Erythroblast (primary cell): Measurements from ENCODE around the gene TPM1.
"Not testable (repeated sequence)": the region's sequence is repeated elsewhere in the genome, so short reads cannot be mapped to it uniquely, and the experiment has no call there.

Source experiments
- DNase-seq, 2 experiments: peaks; one replicate each; lab custom pipeline; 2025; lab: John Stamatoyannopoulos, UW
- GATA1 ChIP-seq: IDR thresholded peaks from 2 replicates; pipeline ENCODE4 v1.6.1; 2011; ENCODE audit warnings: low read depth, mild to moderate bottlenecking, control low read depth, low read length, moderate library complexity
- POLR2A ChIP-seq: IDR thresholded peaks from 2 replicates; pipeline ENCODE4 v1.6.1; 2011; ENCODE audit warnings: mild to moderate bottlenecking, low read length

TPM1 gene

GRCh38 chr15:63041974-63042876, at the start of gene TPM1:
Gene TPM1 (plus strand): TSS chr15:63042747. CDS start chr15:63042830, 83 bp downstream.
- DNase-seq, result peak in 1 of 2 experiments; percentile 16
- no peak for TF ChIP-seq GATA1
- no peak for TF ChIP-seq POLR2A

GRCh38 chr15:62993066-62993465, 49.5 kb upstream of the TPM1 start:
- no peak for DNase-seq
- TF ChIP-seq POLR2A, result no peak

DNA sequence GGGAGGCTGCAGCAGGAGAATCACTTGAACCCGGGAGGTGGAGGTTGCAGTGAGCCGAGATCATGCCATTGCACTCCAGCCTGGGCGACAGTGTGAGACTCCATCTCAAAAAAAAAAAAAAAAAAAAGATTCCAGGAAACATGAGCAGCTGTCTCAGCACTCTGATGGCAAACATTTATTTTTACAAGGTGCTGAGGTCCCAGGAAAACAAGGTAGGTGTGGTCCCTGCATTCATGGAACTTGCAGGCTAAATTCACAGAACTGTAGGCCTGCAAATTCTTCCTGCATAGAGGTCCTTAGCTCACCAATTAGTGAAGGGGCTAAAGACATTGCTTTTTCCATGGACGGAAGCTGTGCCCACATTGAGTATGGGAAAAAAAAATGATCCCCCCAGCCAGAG, 48.9 kb upstream of the TPM1 start:
- not testable (repeated sequence) for DNase-seq

DNA sequence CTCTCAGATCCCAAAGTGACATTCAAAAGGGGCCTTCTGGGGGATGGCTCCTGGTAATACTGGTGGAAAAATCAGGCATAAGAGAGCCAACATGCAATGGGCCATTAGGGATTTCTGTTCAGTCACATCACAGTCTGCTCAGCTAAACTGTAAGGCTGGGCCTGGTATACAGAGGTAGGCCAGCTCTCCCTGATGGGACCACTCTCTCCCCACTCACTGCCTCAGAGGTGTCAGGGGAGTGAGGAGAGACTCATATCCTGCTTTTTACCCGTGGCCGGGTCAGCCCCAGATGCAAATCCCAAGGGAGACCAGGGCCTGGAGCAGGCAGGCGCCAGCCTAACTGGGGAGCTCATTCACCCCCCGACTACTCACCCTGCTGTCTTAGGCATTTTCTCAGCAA, 48.1 kb upstream of the TPM1 start:
- DNase-seq, result no peak
- no peak for TF ChIP-seq POLR2A
- TF ChIP-seq GATA1, result no peak

DNA sequence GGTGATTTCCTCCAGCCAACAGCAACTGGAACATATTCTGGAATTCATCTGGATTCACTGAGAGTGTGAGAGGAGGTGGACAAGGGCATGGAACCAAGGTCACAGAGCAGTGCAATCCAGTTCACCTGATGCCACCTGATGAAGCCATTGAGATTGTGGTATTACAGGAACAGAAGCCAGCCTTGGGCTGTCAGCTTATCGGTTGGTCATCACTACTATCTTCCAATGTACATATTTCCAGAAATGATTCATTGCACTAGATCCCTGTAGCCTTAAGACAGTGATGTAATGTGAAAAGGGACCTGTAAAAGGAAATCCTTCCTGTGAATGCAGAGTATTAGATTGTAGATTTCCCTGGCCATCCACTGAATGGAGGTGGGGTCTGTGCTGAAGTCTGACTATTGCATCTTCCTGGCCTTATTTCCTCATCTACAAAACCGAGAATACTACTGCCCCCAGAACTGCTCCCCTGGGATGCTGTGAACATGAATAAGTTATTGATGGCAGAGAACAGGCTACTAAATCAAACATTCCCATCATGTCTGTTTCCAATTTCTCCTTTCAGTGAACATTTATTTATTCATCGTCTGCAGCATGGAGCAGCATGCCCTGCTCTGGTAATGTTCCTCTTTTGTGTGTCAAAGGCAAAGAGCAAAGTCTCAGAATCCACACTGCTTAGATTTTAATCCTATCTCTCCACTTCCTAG, 47.4 kb upstream of the TPM1 start:
- no peak for DNase-seq

GRCh38 chr15:62997441-62997840, 45.1 kb upstream of the TPM1 start:
- TF ChIP-seq GATA1, result no peak
- no peak for TF ChIP-seq POLR2A

More for the DNA sequence above, 47.4 kb upstream of the TPM1 start:
- TF ChIP-seq GATA1, result no peak
- TF ChIP-seq POLR2A, result no peak

DNA sequence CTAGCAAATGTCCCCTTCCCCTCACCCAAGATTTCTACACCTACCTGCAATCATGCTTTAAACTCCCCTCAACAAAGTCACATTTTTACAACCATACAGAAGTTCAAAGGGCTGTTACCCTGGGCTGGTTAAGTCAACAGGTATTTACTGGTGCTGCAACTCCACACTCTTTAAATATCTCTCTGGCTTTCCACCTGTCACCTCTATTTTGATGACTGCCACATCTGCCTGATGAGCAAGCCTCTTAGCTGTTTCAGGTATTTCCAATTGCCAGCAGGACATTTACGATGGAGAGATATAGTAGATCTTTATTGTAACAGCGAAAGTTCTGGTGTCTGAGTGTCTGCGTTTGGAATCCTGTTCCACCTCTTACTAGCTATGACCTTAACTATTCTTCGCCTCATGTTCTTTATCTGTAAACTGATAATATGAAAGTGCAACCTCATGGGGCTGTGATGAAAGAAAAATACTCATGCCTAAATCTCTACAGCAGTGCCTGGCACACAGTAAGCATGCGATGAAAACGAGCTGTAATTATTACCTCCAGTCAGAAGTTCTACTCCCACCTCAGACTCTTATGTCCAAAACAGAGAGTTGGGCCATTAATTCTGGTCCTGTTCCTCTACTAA, 44.2 kb upstream of the TPM1 start:
- TF ChIP-seq GATA1, result no peak
- no peak for TF ChIP-seq POLR2A
- DNase-seq, result no peak

More at GRCh38 chr15:62997441-62997840, 45.1 kb upstream of the TPM1 start:
- DNase-seq, result no peak

DNA sequence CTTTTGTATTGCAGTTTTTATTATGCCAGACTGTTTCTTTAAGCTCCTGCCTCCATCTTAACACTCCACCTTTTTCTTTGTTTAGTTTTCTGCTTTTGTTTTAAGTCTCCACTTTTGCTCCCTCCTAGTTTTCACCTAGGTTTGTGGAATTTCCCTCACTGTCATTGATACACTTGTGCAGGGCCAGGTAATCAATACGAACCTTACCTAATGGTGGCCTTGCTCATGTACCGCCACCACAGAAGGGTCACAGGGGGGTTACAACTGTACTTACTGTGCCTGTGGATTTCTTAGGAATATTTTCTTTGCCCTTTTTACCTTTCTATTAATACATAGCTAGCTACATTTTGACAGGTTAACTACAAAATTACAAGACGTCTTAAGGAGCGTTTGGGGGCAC, 43.4 kb upstream of the TPM1 start:
- DNase-seq, result no peak
- TF ChIP-seq POLR2A (no peak), GATA1 (no peak)

- DNase-seq, result no peak
- TF ChIP-seq POLR2A (no peak), GATA1 (no peak)
Observed at GRCh38 chr15:62999923-63000561, 42.5 kb upstream of the TPM1 start.

- DNase-seq, result no peak
- TF ChIP-seq GATA1 (no peak), POLR2A (no peak)
Observed at GRCh38 chr15:63000706-63001105, 41.8 kb upstream of the TPM1 start.

- TF ChIP-seq POLR2A, result no peak
- no peak for TF ChIP-seq GATA1
Observed at GRCh38 chr15:63004211-63004610, 38.3 kb upstream of the TPM1 start.

GRCh38 chr15:63006032-63006878, 36.3 kb upstream of the TPM1 start:
- TF ChIP-seq POLR2A, result no peak
- no peak for TF ChIP-seq GATA1
- DNase-seq, result no peak

More at GRCh38 chr15:63004211-63004610, 38.3 kb upstream of the TPM1 start:
- no peak for DNase-seq

- DNase-seq, result no peak
- TF ChIP-seq POLR2A (no peak), GATA1 (no peak)
Observed at GRCh38 chr15:63008333-63009049, 34.1 kb upstream of the TPM1 start.
